GM12873 (cell line): ENCODE data around the gene MTHFD1L.

Experiments
- TF ChIP-seq, protein P1 (sequence below): IDR thresholded peaks from 2 replicates; pipeline ENCODE4 v1.5.1; 2012; ENCODE audit warnings: low read depth, mild to moderate bottlenecking, moderate library complexity, low read length, control low read depth; ENCODE audit not compliant: insufficient read depth; ENCODE audit errors: missing control alignments

Gene MTHFD1L

DNA sequence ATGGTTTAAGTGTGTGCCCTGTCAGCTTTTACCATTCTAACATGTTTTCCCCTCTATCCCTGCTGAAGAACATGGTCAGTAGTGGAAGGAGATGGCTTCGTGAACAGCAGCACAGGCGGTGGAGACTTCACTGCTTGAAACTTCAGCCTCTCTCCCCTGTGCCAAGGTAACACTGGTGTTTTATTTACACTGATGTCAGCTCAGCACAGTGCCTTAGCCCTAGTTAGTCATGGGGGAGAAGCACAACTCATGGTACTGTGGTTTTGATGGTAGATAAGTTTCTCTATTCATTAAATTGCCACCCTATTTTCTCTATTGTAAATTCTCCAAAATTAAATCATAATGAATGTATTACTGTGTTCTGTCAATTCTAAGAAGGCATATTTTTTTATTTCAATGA lies 56.6 kb downstream of the MTHFD1L start:
- TF ChIP-seq, protein P1, sequence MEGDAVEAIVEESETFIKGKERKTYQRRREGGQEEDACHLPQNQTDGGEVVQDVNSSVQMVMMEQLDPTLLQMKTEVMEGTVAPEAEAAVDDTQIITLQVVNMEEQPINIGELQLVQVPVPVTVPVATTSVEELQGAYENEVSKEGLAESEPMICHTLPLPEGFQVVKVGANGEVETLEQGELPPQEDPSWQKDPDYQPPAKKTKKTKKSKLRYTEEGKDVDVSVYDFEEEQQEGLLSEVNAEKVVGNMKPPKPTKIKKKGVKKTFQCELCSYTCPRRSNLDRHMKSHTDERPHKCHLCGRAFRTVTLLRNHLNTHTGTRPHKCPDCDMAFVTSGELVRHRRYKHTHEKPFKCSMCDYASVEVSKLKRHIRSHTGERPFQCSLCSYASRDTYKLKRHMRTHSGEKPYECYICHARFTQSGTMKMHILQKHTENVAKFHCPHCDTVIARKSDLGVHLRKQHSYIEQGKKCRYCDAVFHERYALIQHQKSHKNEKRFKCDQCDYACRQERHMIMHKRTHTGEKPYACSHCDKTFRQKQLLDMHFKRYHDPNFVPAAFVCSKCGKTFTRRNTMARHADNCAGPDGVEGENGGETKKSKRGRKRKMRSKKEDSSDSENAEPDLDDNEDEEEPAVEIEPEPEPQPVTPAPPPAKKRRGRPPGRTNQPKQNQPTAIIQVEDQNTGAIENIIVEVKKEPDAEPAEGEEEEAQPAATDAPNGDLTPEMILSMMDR: no peak

DNA sequence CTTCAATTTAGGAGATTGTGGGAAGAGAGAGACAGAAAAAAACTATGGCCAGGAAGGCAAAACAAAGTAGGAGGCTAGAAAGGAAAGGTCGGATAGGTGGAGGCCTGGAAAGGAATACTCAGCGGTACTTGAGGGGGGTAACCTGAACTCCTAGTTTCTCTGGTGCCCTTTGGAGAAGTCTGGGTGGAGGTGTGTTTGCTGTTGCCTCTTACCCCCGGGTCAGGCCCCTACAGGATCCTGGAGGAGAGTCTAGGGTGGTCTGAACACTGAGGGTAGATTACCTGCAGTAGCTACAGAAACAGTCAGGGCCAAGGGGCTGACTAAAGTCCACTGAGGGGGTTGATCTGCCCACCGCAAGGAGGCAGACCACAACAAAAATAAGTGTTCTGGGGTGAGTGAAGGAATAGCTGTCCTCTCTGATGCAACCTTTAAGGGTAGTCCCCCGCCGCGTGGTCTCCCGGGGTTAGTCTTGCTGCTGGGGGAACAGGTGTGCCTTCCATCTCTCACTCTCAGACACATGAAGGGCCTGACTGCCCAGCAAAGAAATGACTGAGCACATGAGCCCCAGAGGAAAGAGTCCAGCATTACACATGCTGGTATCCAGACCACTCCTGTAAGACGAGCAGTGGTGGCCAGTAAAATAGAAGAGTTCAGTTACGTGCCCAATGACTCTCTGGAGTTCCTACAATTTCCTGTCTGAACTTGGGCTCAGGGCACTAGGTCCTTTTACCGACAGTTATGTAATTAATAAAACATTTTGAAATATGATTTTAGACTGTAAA lies 59.5 kb downstream of the MTHFD1L start:
- TF ChIP-seq, protein P1: no peak

- TF ChIP-seq, protein P1: no peak
These were observed 60.1 kb downstream of the MTHFD1L start for GRCh38 chr6:150925590-150925928.

GRCh38 chr6:150925976-150926375 lies 60.5 kb downstream of the MTHFD1L start:
- TF ChIP-seq, protein P1: no peak

- TF ChIP-seq, protein P1: peak; percentile 61
These were observed 63.4 kb downstream of the MTHFD1L start for GRCh38 chr6:150928882-150929281.

GRCh38 chr6:150929416-150929815 lies 63.9 kb downstream of the MTHFD1L start:
- TF ChIP-seq, protein P1: no peak

GRCh38 chr6:150930841-150931240 lies 65.3 kb downstream of the MTHFD1L start:
- TF ChIP-seq, protein P1: no peak
